Endothelial cell of umbilical vein (primary cell): ENCODE data around the gene NFATC4.

Experiments
- CTCF ChIP-seq, 2 donors: IDR thresholded peaks; 1 replicate in 1 of 2; 2 replicates in 1 of 2; pipeline ENCODE4 v1.5.1; 2011; ENCODE audit warnings: low read length in 2 of 2, mild to moderate bottlenecking in 2 of 2, moderate library complexity in 2 of 2, control low read depth in 1 of 2, inconsistent platforms in 1 of 2, low read depth in 1 of 2; ENCODE audit not compliant: insufficient read depth in 1 of 2; ENCODE audit errors: extremely low read depth in 1 of 2
- EZH2 ChIP-seq: IDR thresholded peaks from 2 replicates; pipeline ENCODE4 v1.6.1; 2012; ENCODE audit warnings: borderline replicate concordance, low read depth, mild to moderate bottlenecking, moderate library complexity, low read length, inconsistent platforms; ENCODE audit not compliant: severe bottlenecking
- FOS ChIP-seq: IDR thresholded peaks from 2 replicates; pipeline ENCODE4 v1.6.1; 2011; ENCODE audit warnings: mild to moderate bottlenecking, low read length, moderate library complexity, borderline replicate concordance; ENCODE audit not compliant: insufficient read depth
- JUN ChIP-seq: IDR thresholded peaks from 2 replicates; pipeline ENCODE4 v1.6.1; 2011; ENCODE audit warnings: borderline replicate concordance, low read depth; ENCODE audit not compliant: insufficient read length, insufficient read depth
- POLR2A ChIP-seq: IDR thresholded peaks from 2 replicates; pipeline ENCODE4 v1.6.1; 2012; ENCODE audit warnings: low read depth, mild to moderate bottlenecking, control low read depth, low read length
- POLR2AphosphoS5 ChIP-seq: IDR thresholded peaks from 2 replicates; pipeline ENCODE4 v1.6.1; 2012; ENCODE audit warnings: low read depth, mild to moderate bottlenecking, control low read depth, low read length, moderate library complexity; ENCODE audit not compliant: insufficient read depth
- TF ChIP-seq, protein P1 (sequence below): IDR thresholded peaks from 2 replicates; pipeline ENCODE4 v1.6.1; 2011; ENCODE audit not compliant: insufficient read depth, insufficient read length

DNA sequence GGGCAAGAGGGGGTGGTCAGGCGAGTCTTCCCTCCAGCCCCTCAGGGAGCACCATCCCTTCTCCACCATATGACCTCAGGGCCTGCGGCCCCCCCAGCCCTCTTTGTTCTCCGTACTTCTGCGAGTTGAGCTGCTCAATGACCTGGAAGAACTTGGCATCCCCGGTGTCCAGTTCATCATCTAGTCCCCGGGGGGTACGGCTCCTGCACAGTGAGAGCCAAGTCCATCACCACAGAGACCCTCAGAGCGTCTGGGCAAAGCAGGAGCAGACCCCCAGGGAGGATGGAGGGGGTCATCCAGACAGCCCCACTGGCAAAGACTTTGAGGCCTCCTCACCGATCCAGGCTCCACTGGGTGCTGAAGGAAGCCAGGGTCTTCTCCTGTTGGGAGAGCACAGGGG, 42.0 kb upstream of the NFATC4 start:
- TF ChIP-seq CTCF (IDR thresholded peaks at IDR 0.05; ENCODE audit: extremely low read depth in 1 of 2, insufficient read depth in 1 of 2, low read depth in 1 of 2, low read length in 2 of 2), result no peak
- TF ChIP-seq EZH2, result no peak
- no peak for TF ChIP-seq JUN
- no peak for TF ChIP-seq POLR2AphosphoS5
- TF ChIP-seq POLR2A, result no peak
- no peak for TF ChIP-seq FOS
- TF ChIP-seq, protein P1, sequence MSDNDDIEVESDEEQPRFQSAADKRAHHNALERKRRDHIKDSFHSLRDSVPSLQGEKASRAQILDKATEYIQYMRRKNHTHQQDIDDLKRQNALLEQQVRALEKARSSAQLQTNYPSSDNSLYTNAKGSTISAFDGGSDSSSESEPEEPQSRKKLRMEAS, result no peak
